PFSK-1 (cell line): Measurements from ENCODE around the gene PALD1.

ENCODE experiments used
- FOXP2 ChIP-seq: optimal IDR thresholded peaks from 2 replicates; pipeline ENCODE3; 2011; ENCODE audit warnings: borderline replicate concordance, control low read depth, inconsistent platforms; ENCODE audit not compliant: insufficient read depth; ENCODE audit errors: extremely low read length, extremely low read depth
- POLR2AphosphoS5 ChIP-seq: IDR thresholded peaks from 2 replicates; pipeline ENCODE4 v1.6.1; 2012; ENCODE audit warnings: low read depth, mild to moderate bottlenecking, control low read depth, low read length, moderate library complexity
- SIN3A ChIP-seq: IDR thresholded peaks from 2 replicates; pipeline ENCODE4 v1.6.1; 2012; ENCODE audit warnings: mild to moderate bottlenecking, low read length, moderate library complexity, borderline replicate concordance; ENCODE audit not compliant: insufficient read depth
- TAF1 ChIP-seq: IDR thresholded peaks from 2 replicates; pipeline ENCODE4 v1.6.1; 2012; ENCODE audit warnings: low read length, control low read depth, borderline replicate concordance; ENCODE audit not compliant: insufficient read depth
- TF ChIP-seq, protein P1 (sequence below), 2 experiments: IDR thresholded peaks; 2 replicates each; pipeline versions ENCODE4 v1.6.1 to v1.8.0; 2011 to 2012; ENCODE audit warnings: low read depth in 2 of 2, low read length in 2 of 2, control low read depth in 1 of 2, inconsistent platforms in 1 of 2, mild to moderate bottlenecking in 1 of 2, moderate library complexity in 1 of 2; ENCODE audit not compliant: insufficient read depth in 1 of 2

PALD1 gene

GRCh38 chr10:70537398-70538194, 59.0 kb downstream of the PALD1 start:
- TF ChIP-seq TAF1, result no peak
- TF ChIP-seq POLR2AphosphoS5, result no peak
- TF ChIP-seq SIN3A, result no peak
- TF ChIP-seq FOXP2, result no peak
- TF ChIP-seq, protein P1, sequence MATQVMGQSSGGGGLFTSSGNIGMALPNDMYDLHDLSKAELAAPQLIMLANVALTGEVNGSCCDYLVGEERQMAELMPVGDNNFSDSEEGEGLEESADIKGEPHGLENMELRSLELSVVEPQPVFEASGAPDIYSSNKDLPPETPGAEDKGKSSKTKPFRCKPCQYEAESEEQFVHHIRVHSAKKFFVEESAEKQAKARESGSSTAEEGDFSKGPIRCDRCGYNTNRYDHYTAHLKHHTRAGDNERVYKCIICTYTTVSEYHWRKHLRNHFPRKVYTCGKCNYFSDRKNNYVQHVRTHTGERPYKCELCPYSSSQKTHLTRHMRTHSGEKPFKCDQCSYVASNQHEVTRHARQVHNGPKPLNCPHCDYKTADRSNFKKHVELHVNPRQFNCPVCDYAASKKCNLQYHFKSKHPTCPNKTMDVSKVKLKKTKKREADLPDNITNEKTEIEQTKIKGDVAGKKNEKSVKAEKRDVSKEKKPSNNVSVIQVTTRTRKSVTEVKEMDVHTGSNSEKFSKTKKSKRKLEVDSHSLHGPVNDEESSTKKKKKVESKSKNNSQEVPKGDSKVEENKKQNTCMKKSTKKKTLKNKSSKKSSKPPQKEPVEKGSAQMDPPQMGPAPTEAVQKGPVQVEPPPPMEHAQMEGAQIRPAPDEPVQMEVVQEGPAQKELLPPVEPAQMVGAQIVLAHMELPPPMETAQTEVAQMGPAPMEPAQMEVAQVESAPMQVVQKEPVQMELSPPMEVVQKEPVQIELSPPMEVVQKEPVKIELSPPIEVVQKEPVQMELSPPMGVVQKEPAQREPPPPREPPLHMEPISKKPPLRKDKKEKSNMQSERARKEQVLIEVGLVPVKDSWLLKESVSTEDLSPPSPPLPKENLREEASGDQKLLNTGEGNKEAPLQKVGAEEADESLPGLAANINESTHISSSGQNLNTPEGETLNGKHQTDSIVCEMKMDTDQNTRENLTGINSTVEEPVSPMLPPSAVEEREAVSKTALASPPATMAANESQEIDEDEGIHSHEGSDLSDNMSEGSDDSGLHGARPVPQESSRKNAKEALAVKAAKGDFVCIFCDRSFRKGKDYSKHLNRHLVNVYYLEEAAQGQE (IDR thresholded peaks at IDR 0.05; ENCODE audit: insufficient read depth in 1 of 2, low read depth in 2 of 2, low read length in 2 of 2), result no peak

DNA sequence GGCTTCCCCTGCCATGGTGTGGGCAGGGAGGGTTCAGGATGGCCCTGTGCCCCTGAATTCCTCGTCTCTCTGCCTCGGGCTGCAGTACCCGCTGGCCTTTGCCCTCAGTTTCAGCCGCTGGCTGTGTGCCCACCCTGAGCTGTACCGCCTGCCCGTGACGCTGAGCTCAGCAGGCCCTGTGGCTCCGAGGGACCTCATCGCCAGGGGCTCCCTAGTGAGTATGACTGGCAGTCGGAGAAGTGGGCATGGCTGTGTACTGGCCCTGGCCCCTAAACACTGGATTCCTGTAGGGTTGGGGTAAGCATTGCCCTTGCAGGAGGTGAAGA, 59.6 kb downstream of the PALD1 start:
- TF ChIP-seq SIN3A (no peak), TAF1 (no peak)

DNA sequence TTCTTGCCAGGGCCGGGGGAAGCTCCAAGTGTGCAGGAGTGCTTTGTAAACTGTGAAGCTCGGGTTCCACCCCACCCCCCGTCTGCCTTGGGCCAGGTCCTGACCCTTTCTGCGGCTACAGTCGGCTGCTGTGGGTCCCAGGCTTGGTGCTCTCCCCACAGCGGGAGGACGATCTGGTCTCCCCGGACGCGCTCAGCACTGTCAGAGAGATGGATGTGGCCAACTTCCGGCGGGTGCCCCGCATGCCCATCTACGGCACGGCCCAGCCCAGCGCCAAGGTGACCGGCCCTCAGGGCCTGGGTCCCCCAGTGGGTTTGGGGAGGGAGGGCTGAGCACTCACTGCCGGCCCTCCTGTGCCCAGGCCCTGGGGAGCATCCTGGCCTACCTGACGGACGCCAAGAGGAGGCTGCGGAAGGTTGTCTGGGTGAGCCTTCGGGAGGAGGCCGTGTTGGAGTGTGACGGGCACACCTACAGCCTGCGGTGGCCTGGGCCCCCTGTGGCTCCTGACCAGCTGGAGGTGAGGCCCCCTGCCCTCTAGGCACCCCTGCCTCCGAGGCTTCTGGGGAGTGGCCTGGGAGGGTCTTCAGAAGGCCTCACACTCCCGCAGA, 60.3 kb downstream of the PALD1 start:
- TF ChIP-seq TAF1, result no peak
- no peak for TF ChIP-seq SIN3A
- no peak for TF ChIP-seq FOXP2
- TF ChIP-seq POLR2AphosphoS5, result no peak
- TF ChIP-seq, protein P1 (IDR thresholded peaks at IDR 0.05; ENCODE audit: insufficient read depth in 1 of 2, low read depth in 2 of 2, low read length in 2 of 2), result no peak

GRCh38 chr10:70539471-70539870, 60.9 kb downstream of the PALD1 start:
- TF ChIP-seq SIN3A, result no peak
- TF ChIP-seq FOXP2, result no peak
- no peak for TF ChIP-seq TAF1
- TF ChIP-seq, protein P1 (IDR thresholded peaks at IDR 0.05; ENCODE audit: insufficient read depth in 1 of 2, low read depth in 2 of 2, low read length in 2 of 2), result no peak
- no peak for TF ChIP-seq POLR2AphosphoS5

DNA sequence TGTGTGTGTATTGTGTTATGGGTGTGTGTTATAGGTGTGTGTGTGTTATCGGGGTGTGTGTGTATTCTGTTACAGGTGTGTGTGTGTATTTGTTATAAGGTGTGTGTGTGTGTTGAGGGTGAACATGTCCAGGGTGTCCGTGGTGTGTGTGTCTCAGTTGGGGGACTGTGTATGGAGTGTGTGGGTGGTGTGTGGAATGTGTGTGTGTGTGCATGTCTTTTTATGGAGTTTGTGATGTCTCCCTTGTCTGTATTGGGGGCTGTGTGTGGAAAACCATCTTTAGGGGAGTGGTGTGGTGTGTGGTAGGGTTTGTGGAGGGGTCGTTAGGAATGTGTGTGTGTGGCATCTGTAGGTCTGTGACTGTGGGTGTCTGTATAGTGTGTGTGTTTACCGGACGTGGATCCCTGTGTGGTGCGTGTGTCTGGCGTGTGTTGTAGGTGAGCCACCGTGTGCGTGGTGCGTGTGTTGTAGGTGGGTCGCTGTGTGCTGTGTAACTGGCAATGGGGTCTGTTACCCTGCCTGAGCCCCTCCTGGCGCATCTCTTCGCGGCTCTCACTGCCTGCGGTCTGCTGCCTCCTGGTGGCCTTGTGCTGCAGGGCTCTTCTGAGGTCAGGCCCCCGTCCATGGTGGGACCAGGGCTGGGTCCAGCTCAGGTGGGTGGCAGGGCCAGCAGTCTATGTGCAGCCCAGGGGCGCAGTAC, 61.7 kb downstream of the PALD1 start:
- TF ChIP-seq FOXP2, result peak; percentile 11
- TF ChIP-seq, protein P1 (IDR thresholded peaks at IDR 0.05; ENCODE audit: insufficient read depth in 1 of 2, low read depth in 2 of 2, low read length in 2 of 2), result peak; percentile 58 to 77; a peak in 3 of 4 replicates
- TF ChIP-seq SIN3A, result no peak
